HG03575 (cell line): Measurements from ENCODE around the gene LAX1.
"Not testable (repeated sequence)": the region's sequence is repeated elsewhere in the genome, so short reads cannot be mapped to it uniquely, and the experiment has no call there.

ENCODE experiments used
- ATAC-seq: cut with Tn5 transposase; IDR thresholded peaks from one replicate; pipeline ENCODE4 v1.9.1; 2021; ENCODE audit not compliant: unreplicated experiment, insufficient number of reproducible peaks, low FRiP score; ENCODE audit errors: extremely low read depth

LAX1 gene, protein sequence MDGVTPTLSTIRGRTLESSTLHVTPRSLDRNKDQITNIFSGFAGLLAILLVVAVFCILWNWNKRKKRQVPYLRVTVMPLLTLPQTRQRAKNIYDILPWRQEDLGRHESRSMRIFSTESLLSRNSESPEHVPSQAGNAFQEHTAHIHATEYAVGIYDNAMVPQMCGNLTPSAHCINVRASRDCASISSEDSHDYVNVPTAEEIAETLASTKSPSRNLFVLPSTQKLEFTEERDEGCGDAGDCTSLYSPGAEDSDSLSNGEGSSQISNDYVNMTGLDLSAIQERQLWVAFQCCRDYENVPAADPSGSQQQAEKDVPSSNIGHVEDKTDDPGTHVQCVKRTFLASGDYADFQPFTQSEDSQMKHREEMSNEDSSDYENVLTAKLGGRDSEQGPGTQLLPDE

DNA sequence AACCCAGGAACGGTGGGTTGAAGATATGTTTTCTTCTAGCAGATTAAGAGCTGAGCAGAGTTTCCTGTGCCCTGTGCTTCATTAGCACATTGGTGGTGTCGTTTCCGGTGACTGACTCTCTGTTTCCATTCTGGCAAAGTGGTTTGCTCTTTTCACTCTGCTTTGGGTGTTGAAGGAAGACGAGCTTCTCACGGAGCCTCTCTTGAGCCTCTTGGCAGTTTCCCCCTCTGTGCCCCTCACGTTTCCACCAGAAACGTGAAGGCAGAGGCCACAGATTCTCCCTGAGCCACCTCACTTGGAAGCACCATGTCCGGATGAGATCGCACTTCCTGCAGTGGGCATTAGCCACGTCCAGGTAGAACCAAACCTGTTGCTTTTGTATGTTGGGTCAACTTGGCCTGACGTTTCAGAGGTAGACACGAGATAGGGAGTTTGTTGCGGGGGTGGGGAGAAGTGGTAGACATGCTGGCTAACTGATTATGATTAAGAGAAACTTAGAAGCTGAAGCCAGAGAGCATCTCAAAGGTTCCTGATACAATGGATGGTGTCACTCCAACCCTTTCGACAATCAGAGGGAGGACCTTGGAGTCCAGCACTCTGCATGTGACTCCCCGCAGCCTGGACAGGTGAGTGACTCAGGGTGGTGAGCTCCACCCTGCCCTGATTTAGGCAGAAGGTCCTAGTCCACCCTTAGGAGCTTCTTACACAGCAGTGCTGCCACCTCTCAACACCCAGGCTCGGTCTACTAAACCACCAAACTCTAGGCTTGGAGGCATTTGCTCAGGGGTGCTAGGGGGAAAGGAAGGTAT is at the start of gene LAX1:
LAX1 (plus strand) TSS at position 155 of the 809 bp plus-strand sequence; CDS start at position 538, 383 bp downstream.
- ATAC-seq = no peak

DNA sequence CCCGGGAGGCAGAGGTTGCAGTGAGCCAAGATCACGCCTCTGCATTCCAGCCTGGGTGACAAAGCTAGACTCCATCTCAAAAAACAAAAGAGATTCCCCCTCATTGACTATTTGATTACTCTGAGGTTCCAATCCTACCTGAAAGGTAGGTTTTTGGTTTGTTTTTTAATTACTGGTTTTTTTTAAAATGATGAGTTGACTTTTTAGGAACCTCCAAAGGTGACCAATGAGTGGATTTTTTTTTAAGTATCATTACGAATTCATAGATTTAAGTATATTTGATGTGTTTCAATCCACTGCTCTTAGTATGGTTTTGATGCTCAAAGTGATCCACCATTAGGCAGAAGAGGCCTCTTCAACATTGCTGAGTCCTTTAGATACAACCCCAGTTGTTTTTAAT is 47.9 kb upstream of the LAX1 start:
- no peak for ATAC-seq

DNA sequence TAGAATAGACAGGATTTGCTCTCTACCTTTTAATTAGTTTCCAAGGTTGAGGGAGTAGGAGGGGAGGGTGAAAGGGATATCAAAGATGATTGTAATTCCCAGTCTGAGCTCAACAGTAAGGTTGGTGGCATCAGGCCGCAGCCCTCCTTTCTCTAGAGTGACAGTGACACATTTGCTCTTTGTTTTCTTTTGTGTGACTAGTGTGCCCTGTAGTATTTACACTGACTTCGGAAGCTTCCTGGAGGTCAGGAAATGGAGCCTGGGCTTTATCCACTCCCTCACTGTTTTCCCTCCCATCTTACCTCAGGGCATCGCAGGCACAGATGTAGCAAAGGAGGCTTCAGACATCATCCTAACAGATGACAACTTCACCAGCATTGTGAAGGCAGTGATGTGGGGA is 44.7 kb upstream of the LAX1 start:
- no peak for ATAC-seq

- ATAC-seq = no peak
These were observed 42.1 kb upstream of the LAX1 start for GRCh38 chr1:203722909-203723308.

GRCh38 chr1:203726417-203726867 is 38.5 kb upstream of the LAX1 start:
- no peak for ATAC-seq

DNA sequence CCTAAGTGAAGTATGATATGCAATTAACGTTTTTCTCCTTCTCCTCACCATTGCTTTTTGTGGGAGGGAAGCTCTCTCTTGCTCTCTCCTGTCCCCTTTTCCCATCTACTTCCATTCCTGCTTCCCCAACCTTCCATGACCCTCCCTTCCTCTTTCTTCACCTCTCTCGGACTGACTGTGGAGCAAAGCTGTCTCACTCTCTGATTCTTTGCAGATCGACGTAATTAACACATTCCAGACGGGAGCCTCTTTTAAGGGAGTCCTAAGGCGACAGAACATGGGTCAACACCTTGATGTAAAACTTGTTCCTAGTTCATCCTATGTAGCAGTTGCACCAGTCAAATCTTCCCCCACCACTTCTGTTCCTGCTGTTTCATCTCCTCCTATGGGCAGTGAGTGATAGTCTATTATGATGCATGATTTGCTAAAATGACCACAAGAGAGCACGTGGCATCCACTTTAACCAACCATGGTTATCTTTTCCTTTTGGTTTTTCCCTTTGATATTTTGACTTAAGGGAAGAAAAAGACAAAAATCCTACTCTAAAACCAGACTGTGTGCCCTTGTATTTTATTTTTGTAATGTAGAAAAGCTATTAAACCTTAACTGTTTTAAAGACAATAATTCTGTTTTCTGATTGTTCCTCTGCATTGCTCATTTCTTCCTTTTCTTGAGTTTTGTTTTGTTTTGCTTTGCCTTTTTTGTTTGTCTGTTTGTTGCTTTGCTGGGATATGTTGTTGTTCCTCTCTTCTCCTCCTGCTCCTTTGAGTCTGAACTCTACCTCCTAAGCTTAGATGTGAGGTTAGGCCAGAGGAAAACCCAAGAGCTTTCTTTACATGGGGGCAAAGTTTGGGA is 31.7 kb upstream of the LAX1 start:
- no peak for ATAC-seq

DNA sequence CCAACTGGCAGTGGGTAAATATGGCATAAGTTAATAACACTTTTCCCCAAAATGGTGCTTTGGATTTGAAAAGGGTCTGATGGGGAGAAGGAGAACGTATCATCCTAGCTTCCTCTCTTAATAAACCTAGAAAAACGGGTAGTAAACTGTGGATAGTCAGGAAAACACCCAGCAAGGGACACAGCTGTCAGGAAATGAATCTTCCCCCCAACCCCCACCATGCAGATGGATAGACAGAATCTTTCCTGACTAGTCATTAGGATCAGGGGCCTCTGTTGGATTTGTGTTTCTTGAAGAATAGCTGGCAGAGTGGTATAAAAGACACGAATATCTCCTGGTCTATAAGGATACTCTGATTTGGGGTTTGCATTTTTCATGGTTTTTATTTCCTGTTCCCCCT is 22.5 kb upstream of the LAX1 start:
- no peak for ATAC-seq

- ATAC-seq = no peak
These were observed 21.9 kb upstream of the LAX1 start for GRCh38 chr1:203743091-203743571.

- no peak for ATAC-seq
These were observed 20.7 kb upstream of the LAX1 start for GRCh38 chr1:203744075-203744972.

- ATAC-seq = no peak
These were observed 18.7 kb upstream of the LAX1 start for GRCh38 chr1:203746281-203746680.

- ATAC-seq = no peak
These were observed 13.9 kb upstream of the LAX1 start for GRCh38 chr1:203751051-203751450.

DNA sequence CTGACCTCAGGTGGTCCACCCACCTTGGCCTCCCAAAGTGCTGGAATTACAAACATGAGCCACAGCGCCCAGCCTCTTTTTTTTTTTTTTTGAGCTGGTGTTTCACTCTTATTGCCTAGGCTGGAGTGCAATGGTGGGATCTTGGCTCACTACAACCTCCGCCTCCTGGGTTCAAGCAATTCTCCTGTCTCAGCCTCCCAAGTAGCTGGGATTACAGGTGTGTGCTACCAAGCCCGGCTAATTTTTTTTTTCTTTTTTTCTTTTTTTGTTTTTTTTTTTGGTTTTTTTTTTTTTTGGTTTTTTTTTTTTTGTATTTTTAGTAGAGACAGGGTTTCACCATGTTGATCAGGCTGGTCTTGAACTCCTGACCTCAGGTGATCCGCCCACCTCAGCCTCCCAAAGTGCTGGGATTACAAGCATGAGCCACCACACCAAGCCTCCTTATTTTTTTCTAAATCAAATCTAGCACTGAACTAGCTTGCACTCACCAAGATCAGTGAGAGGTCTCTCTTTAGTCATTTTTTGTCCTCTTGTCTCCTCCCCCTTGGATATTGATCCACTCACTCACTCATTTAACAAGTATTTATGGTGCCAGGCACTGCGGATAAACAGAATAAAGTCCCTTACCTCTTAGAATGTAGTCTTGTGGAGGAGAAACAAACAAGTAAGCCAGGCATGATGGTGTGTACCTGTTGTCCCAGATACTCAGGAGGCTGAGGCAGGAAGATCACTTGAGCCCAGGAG is 13.2 kb upstream of the LAX1 start:
- ATAC-seq = not testable (repeated sequence)

- ATAC-seq = no peak
These were observed 10.5 kb upstream of the LAX1 start for GRCh38 chr1:203754455-203754864.

- no peak for ATAC-seq
These were observed 8.9 kb upstream of the LAX1 start for GRCh38 chr1:203756036-203756435.

GRCh38 chr1:203758749-203759148 is 6.2 kb upstream of the LAX1 start:
- not testable (repeated sequence) for ATAC-seq

DNA sequence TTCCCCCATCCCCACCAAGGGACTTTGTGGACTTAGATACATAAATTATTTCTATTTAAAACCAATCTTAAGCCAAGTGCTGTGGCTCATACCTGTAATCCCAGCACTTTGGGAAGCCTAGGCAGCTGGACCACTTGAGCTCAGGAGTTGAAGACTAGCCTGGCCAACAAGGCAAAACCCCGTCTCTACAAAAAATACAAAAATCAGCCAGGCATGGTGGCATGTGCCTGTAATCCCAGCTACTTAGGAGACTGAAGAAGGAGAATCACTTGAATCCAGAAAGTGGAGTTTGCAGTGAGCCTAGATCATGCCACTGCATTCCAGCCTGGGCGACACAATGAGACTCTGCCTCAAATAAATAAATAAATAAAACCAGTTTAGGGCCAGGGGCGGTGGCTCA is 4.5 kb upstream of the LAX1 start:
- ATAC-seq = no peak

- not testable (repeated sequence) for ATAC-seq
These were observed 3.0 kb upstream of the LAX1 start for GRCh38 chr1:203761958-203762357.
